Measurements from ENCODE around the gene ZFP69.

Gene ZFP69

GRCh38 chr1:40532844-40533424 is 55.8 kb downstream of the ZFP69 start:
- DNase-seq (ENCODE audit: extremely low read depth, low read depth) = no peak
- H3K4me3 ChIP-seq (replicated peaks; ENCODE audit: low read depth, low read length) = no peak overlapping the region
- TF ChIP-seq CTCF (IDR thresholded peaks at IDR 0.05; ENCODE audit: low read depth, low read length, missing control alignments) = peak; percentile 64

GRCh38 chr1:40534589-40534988 is 57.5 kb downstream of the ZFP69 start:
- no peak for TF ChIP-seq CTCF (IDR thresholded peaks at IDR 0.05; ENCODE audit: low read depth, low read length, missing control alignments)
- no peak overlapping the region for H3K4me3 ChIP-seq (replicated peaks; ENCODE audit: low read depth, low read length)

GRCh38 chr1:40535732-40536131 is 58.6 kb downstream of the ZFP69 start:
- no peak for DNase-seq (ENCODE audit: extremely low read depth, low read depth)
- no peak for TF ChIP-seq CTCF (IDR thresholded peaks at IDR 0.05; ENCODE audit: low read depth, low read length, missing control alignments)
- H3K4me3 ChIP-seq (replicated peaks; ENCODE audit: low read depth, low read length) = no peak overlapping the region

More at GRCh38 chr1:40534589-40534988, 57.5 kb downstream of the ZFP69 start:
- no peak for DNase-seq (ENCODE audit: extremely low read depth, low read depth)

GRCh38 chr1:40539338-40539737 is 62.2 kb downstream of the ZFP69 start:
- no peak for TF ChIP-seq CTCF (IDR thresholded peaks at IDR 0.05; ENCODE audit: low read depth, low read length, missing control alignments)
- DNase-seq (ENCODE audit: extremely low read depth, low read depth) = no peak
- H3K4me3 ChIP-seq (replicated peaks; ENCODE audit: low read depth, low read length) = no peak overlapping the region

Measured in HFF-Myc (cell line).